HG03521 (cell line): ENCODE data around the gene TSPYL1.
"Not testable (repeated sequence)": the region's sequence is repeated elsewhere in the genome, so short reads cannot be mapped to it uniquely, and the experiment has no call there.

Experiments used
- ATAC-seq: cut with Tn5 transposase; IDR thresholded peaks from one replicate; pipeline ENCODE4 v1.9.1; 2021; ENCODE audit warnings: mild to moderate bottlenecking, moderate library complexity; ENCODE audit not compliant: unreplicated experiment

The TSPYL1 gene

DNA sequence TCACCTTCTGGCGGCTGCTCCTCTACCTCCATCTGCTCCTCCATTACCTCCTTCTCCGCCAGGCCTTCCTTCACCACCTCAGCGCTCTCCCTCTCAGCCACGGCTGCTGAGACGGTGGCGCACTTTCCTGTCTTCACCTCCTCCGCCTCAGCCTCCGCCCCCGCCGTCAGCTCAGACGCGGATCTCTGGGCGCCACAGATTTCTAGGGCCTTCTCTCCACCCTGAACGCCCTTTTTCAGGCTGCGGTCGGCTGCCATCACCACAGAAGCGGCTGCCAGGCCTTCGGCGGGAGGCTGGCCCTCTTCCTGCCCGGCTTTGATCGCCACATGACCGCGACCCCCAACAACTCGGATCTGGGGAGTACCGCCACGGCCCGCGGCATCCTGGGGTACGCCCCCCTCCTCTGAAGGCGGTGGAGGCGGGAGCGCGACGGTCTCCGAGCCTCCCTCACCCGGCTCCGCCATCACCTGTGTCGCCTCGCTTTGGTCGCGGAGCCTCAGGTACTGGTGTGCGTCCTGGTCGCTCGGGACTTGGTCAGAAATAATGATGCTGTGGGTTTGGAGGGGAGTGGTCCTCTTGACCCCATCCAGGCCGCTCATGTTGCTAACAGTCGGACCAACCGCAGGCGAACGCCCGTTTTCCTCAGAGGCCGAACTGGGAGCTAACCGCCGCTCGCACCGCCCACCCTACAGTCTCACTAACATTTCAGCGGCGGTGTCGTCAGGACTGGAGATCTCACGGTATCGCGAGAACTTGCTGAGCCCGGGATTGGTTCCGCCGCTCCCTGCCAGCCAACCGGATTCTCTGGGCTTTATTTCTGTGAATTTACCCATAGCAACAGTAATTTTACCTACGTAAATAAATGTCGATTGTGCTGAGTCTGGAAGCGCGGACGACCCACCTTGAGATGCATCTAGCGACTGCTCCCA lies at the start of gene TSPYL1:
Gene TSPYL1 (minus strand): TSS at position 699 of the 929 bp plus-strand sequence. CDS start 100 bp downstream, at position 599.
- ATAC-seq = peak; percentile 94

GRCh38 chr6:116329156-116329555 lies 49.4 kb upstream of the TSPYL1 start:
- no peak for ATAC-seq

DNA sequence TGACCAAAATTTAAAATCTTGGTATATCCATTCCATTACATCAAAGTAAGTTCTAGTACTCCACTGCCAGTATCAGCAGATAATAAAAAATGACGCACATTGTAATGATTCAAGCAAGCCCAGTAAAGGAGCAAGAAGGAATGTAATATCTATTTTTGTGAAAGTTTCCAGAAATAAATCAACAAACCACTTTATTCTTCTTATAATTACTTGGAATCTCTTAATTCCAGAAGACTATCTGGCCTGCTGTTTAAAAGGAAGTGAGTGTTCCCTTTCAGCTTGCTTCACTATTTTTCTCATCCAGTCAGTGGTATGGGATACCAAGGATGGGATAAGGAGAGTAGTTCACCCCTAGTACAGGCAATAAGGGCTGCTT lies 48.8 kb upstream of the TSPYL1 start:
- no peak for ATAC-seq

GRCh38 chr6:116327803-116328527 lies 48.2 kb upstream of the TSPYL1 start:
- ATAC-seq = no peak

DNA sequence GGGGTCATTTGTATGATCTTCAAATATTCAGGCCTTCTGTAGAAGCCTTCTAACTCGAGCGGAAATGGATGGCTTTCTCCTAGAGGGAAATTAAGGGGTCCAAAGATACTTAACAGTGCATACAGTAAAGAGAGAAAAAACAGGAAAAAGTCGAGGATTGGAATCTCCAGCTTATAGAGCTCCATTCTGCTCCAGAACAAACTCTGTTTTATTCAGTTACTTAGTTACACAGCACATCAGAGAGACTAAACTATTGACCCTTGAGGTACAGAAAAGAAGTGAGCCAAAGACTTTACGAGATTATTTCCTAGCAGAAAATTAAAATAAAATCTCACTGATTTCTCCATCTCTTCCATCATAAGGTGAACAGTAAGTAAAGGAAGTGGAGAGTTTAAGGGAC lies 47.3 kb upstream of the TSPYL1 start:
- no peak for ATAC-seq

GRCh38 chr6:116326181-116326671 lies 46.5 kb upstream of the TSPYL1 start:
- ATAC-seq = no peak

GRCh38 chr6:116325634-116326132 lies 46.0 kb upstream of the TSPYL1 start:
- not testable (repeated sequence) for ATAC-seq

DNA sequence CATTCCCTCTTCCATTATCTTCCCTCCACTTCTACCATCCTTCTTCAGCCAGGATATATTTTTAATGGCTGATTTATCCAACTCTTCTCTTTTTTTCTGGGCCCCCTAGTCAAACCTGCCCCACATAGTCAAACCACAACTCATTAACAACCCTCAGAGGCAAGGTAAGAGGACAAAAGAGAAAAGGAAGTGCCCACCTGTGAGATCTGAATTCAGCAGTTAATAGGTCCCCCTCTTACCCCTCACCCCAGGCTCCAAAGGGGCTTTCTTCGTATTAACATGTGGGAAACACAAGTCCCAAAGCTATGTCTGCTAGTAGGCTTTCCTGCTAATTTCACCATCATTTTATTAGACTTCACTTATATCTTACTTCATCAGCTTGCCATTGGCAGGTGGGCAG lies 44.1 kb upstream of the TSPYL1 start:
- ATAC-seq = no peak

DNA sequence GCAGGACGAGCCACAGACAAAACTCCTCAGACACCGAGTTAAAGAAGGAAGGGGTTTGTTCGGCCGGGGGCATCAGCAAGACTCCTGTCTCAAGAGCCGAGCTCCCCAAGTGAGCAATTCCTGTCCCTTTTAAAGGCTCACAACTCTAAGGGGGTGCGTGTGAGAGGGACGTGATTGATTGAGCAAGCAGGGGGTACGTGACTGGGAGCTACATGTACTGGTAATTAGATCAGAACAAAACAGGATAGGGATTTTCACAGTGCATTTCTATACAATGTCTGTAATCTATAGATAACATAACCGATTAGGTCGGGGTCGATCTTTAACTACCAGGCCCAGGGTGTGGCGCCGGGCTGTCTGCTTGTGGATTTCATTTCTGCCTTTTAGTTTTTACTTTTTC lies 42.2 kb upstream of the TSPYL1 start:
- not testable (repeated sequence) for ATAC-seq

DNA sequence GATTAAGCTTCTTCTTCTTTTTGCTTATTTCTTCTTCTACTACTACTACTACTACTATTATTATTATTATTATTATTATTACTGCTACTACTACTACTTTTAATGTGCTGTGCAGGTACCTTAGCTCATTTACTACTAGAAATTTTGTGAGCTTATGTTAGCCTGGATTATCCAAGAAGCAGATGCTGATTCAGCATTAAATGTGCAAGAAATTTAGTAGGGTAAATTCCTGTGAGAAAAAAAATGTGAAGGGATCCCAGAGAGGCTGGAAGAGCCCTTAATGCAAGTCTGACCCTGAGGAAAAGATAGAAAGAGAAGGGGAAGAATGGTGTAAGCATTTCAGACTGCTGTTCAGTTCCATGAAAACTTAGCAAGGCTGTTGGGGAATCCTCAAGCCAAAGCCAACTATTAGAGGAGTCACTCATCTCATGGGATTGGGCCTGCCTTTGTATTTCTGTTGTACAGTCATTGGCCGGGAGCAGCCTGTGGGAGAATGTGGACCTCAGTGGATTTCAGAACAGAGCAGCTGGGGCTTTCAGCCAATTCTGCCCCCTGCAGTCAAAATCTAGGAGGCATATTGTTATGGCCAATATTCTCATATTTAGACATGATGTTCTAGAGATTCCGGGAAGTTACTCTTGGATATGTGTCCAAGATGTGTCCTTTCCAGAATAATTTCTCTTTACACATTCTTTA lies 37.2 kb upstream of the TSPYL1 start:
- no peak for ATAC-seq

- ATAC-seq = no peak
Measured at GRCh38 chr6:116314878-116315277, 35.1 kb upstream of the TSPYL1 start.

- ATAC-seq = no peak
Measured at GRCh38 chr6:116314218-116314617, 34.5 kb upstream of the TSPYL1 start.

GRCh38 chr6:116313101-116313776 lies 33.5 kb upstream of the TSPYL1 start:
- ATAC-seq = no peak

DNA sequence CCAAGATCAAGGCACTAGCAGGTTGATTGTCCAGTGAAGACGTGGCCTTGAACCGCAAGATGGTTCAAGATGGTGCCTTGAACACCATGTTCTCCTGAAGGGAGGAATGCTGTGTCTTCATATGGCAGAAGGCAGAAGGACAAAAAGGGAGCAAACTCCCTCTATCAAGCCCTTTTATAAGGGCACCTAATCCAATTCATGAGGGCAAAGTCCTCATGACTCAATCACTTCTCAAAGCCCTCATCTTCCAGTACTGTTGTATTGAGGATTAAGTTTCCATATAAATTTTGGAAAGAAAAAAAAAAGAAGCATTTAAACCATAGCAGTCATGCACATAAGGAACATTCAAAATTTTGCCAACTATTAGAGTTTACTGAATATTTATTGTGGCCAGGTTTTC lies 29.9 kb upstream of the TSPYL1 start:
- ATAC-seq = no peak

GRCh38 chr6:116309001-116309400 lies 29.3 kb upstream of the TSPYL1 start:
- ATAC-seq = no peak

GRCh38 chr6:116307633-116308032 lies 27.9 kb upstream of the TSPYL1 start:
- ATAC-seq = no peak

DNA sequence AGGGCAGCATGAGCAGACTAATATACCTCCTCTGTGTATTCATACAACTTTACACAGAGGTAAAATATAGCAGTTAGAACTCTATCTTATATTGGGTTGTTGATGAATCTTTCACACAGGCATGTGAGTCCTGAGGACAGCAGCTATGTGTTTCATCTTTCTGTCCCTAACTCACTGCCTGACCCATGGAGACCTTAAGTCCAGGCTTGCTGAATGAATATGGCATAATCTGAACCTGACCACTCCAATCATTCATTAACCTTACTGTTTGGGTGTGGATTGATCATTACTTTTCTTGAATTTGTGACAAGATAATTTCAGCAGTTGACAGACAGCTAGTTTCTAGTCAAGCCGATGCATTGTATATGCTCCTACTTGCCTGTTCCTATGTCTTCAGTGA lies 27.3 kb upstream of the TSPYL1 start:
- no peak for ATAC-seq

GRCh38 chr6:116304538-116305097 lies 24.9 kb upstream of the TSPYL1 start:
- no peak for ATAC-seq

- ATAC-seq = no peak
Measured at GRCh38 chr6:116301104-116301503, 21.4 kb upstream of the TSPYL1 start.

DNA sequence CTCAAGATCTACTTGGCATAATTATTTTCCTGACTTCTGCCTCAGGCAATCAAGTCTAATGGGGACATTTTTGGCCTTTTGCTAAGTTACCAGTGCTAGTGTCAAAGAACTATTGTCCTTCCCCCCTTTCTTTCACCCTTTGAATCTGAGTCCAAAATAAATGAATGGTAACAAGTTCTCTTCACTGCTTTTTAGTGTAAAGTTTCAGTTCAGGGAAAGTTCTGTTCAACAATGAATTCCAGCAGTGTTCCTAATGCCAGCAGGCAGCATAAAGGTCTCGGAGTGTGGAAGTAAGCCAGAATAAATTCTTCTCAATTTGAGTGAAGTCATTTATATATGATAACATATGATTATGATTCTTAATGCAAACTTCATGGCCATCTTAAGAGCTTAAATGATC lies 20.8 kb upstream of the TSPYL1 start:
- no peak for ATAC-seq
